Activated CD4-positive, alpha-beta T cell treated with anti-CD3 and anti-CD28 coated beads, Interleukin-2, Interleukin-4, amounts not matched to agents 100 ng/mL and 50 ng/mL, durations not matched to agents 16 hours and 8 hours (primary cell): ENCODE data around the gene MIR17HG.
"Not testable (repeated sequence)": the region's sequence is repeated elsewhere in the genome, so short reads cannot be mapped to it uniquely, and the experiment has no call there.

ENCODE experiments used
- DNase-seq: peaks from one replicate; pipeline ENCODE4 v3.0.0-alpha.2; 2020; ENCODE audit warnings: low spot score

The MIR17HG gene

GRCh38 chr13:91347996-91348905, 764 bp downstream of the MIR17HG start:
- DNase-seq = no peak

GRCh38 chr13:91348906-91349435, 1.5 kb downstream of the MIR17HG start:
- peak; percentile 92 for DNase-seq

GRCh38 chr13:91349992-91350911, 2.8 kb downstream of the MIR17HG start:
- DNase-seq = no peak

DNA sequence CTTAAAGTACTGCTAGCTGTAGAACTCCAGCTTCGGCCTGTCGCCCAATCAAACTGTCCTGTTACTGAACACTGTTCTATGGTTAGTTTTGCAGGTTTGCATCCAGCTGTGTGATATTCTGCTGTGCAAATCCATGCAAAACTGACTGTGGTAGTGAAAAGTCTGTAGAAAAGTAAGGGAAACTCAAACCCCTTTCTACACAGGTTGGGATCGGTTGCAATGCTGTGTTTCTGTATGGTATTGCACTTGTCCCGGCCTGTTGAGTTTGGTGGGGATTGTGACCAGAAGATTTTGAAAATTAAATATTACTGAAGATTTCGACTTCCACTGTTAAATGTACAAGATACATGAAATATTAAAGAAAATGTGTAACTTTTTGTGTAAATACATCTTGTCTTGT, 3.6 kb downstream of the MIR17HG start:
- DNase-seq = no peak

DNA sequence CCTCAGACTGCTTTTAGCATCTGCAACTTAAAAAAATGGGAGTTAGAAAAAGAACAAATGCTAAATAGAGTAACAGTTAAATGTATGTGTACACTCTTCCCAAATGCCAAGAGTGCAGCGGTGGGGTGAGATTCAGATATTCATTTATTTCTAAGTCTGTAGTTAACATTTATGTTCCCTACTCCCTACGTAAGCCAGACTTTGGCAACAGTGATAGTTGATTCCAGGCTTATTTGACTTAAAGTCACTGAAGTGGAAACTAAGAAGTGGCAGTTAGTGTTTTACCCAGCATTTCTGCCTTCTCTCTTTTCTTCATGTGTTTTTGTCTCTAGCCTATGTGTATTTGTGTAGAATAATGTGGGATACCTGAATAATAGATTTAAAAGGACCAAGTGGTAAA, 4.5 kb downstream of the MIR17HG start:
- no peak for DNase-seq

DNA sequence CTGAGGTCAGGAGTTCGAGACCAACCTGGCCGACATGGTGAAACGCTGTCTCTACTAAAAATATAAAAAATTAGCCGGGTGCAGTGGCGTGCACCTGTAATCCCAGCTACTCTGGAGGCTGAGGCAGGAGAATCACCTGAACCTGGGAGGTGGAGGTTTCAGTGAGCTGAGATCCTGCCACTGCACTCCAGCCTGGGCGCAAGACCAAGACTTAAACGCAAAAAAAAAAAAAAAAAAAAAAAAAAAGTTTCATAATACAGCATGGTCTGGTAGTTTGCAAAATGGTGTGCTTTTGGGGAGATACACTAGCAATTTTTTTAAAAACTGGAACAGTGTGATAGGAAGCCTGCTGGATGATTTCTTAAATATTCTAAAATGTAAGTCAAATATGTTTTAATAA, 5.4 kb downstream of the MIR17HG start:
- not testable (repeated sequence) for DNase-seq

GRCh38 chr13:91353494-91353893, 6.0 kb downstream of the MIR17HG start:
- DNase-seq = no peak

GRCh38 chr13:91355099-91355825, 7.8 kb downstream of the MIR17HG start:
- DNase-seq = no peak

DNA sequence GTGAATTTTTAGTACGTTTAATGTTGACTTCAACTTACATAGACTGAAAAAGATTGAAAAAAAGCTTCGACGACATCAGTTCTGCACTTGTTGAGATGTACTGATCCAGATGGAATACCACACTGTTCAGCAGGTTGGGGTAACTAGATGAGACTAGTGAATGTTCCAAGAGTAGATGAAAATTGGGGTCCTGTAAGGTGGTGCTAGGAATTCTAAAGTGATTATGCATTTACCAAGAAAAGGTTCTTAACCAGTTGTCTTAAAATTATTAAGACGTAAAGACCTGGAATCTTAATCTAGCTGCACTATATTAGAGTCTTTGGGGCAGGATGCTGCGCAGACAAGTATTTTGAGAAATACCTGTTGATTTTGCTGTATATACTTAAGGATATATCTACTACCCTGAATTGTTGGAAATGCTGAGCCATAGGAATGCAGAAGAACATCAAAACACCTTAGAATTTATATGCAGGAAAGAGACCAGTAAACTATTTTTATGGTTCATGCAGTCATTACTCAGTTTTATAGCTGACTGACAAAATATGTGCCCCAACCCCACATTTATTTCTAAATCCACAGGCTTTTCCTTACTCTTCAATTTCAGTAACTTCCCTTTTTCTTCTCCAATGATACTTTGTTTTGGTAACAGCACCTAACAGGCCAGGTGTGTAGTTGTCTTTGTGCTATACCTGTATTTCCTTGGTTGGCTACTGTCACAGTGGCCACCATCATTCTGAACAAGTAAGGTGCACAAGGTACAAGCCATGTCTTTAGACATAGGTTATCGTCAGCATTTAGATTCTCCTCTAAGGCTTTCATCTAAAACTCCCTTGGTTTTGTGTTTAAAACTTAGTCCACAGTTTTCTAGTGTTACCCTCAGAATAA, 8.6 kb downstream of the MIR17HG start:
- no peak for DNase-seq

GRCh38 chr13:91356919-91357612, 9.6 kb downstream of the MIR17HG start:
- no peak for DNase-seq

DNA sequence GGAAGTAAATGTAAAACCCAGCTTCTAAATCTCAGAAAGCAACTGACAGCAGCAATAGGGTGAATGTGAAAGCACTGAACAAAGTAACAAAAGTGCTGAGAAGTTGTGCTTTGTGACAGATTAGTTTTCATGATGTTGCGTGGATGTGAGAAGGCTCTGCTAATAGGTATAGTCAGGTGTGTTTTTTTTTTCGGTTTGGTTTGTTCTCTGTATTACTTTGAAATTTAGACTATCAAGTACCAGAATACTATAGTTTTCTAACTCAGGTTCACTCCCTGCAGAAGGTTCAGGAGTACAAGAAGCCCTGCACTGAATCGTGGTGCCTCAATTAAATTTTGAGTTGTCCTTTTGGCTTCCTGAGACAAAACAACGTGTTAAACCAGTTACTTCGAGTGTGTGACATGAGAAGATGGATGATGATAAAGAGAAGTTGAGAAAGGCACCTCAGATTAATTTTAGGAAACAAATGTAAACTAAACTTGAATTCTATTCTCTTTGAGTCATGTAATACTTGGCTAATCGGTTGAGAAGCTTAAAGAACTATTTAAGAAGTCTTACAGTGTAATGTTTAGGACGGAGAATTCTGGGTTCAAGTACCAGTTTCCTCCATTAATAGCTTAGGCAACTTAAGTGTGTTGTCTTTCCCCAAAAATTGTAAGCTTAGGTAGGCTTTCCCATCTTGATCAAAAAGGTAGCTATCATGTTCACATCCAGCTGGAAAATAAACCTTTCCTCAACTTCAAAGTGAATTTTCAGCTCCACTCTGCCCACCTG, 10.3 kb downstream of the MIR17HG start:
- no peak for DNase-seq

DNA sequence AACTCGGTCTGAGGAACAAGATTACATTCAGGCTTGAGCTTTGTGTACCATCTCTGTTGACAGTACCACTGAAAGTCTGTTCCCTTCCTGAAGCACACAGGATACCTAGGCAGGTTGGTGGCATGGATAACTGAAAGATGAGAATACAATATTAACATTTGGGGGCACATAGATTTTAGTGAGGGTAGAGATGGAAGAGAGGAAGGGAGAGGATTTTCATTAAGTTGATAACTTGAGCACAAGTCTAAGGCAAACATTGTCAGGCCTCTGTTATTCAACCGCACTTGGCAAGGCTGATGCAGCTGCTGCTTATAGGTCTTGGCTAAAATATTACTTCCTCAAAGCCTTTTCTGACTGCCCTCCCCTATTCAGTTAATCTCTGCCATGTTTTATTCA, 10.9 kb downstream of the MIR17HG start:
- no peak for DNase-seq

- no peak for DNase-seq
Measured at GRCh38 chr13:91359111-91359510, 11.6 kb downstream of the MIR17HG start.

- no peak for DNase-seq
Measured at GRCh38 chr13:91359631-91360030, 12.1 kb downstream of the MIR17HG start.

DNA sequence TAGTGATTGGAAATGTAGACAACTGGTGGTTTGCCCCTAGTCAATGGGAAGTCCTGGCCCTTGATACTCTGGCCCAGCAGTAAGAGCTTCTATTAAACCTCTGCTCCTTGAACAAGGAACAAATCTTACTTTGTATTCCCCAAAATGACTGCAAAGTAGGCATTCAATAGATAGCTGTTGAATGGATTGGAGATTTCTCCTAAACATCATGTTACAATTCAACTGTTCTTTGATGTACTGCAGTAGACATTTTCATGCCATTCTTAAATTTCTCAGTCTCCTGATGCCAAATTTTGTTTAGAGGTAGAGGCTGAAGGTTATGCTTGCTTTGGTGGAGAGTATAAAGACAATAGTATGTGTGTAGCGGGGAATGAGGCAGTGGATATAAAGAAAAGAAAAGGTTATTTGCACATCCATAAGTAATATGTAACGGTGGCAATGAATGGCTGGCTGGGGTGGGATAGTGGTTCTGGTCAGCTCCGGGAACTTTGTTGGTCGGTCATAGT, 12.8 kb downstream of the MIR17HG start:
- DNase-seq = no peak

DNA sequence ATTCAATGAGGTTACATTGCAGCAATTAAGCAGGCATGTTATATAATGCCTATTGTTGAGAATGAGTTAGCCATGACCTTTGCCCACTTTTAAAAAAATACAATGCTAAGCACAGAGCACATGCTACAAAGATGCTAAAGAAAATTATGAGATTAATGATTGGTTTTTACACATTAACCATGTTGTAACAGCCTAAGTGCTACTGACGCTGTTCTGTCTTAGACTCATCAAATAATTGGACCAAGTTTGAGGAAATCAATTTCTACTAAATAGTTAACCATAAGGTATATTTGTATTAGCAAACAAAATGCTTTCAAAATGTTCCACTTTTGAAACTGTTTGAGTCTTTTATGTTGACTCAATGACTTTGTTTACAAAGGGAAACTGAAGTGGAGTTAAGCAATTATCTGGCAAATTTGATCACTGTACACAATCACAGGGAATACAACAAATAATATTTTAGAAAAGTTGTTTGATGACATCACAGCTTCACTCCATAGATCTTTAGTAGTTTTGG, 14.3 kb downstream of the MIR17HG start:
- DNase-seq = no peak

- DNase-seq = no peak
Measured at GRCh38 chr13:91362908-91363307, 15.4 kb downstream of the MIR17HG start.

GRCh38 chr13:91368101-91368500, 20.6 kb downstream of the MIR17HG start:
- no peak for DNase-seq
